Prostate gland (tissue), 2 donors: ENCODE data around the gene FMNL3. TPM values are rescaled to one million over a fixed set of nuclear protein-coding genes. Genes with fewer than 3 reads are reported as not detected.

ENCODE experiments used
- DNase-seq: peaks from one replicate; pipeline ENCODE4 v3.0.0-alpha.2; 2019; ENCODE audit warnings: low spot score
- H3K27ac ChIP-seq, 2 donors: fragments of 200-600 bp; sonication (generic); 2 replicates each; pipeline ENCODE4 v1.5.1; 2017 to 2019
- H3K27me3 ChIP-seq: fragments of 200-600 bp; sonication (generic); replicated peaks from 2 replicates; pipeline ENCODE4 v1.5.1; 2019; ENCODE audit not compliant: insufficient read depth
- H3K36me3 ChIP-seq, 2 donors: fragments of 200-600 bp; sonication (generic); 1 replicate in 1 of 2; 2 replicates in 1 of 2; pipeline versions ENCODE4 v1.5.1 to v1.8.1; 2017 to 2019
- H3K4me1 ChIP-seq: fragments of 200-600 bp; sonication (generic); replicated peaks from 2 replicates; pipeline ENCODE4 v1.5.1; 2019
- H3K4me3 ChIP-seq, 2 donors: fragments of 200-600 bp; sonication (generic); 2 replicates each; pipeline ENCODE4 v1.5.1; 2017 to 2019
- H3K9me3 ChIP-seq: fragments of 200-600 bp; sonication (generic); 2 replicates; pipeline ENCODE4 v1.5.1; 2017
- POLR2A ChIP-seq: fragments of 450-650 bp; IDR thresholded peaks from one replicate; pipeline ENCODE4 v1.6.1; 2016; ENCODE audit warnings: antibody characterized with exemption, mild to moderate bottlenecking
- POLR2AphosphoS5 ChIP-seq: sonication (generic); formaldehyde crosslinking; IDR thresholded peaks from one replicate; pipeline ENCODE4 v1.6.1; 2017; ENCODE audit warnings: antibody characterized with exemption
- WGBS: methylation state at CpG from one replicate; pipeline ENCODE4 v1.1.5; 2018; 5-methylcytosine and 5-hydroxymethylcytosine counted together
- intact Hi-C: fragments of 100-400 bp; cut with DNase I; formaldehyde crosslinking; loops from one replicate; pipeline ENCODE4 v1.14.2; 2022
- total RNA-seq, 2 donors: library from RNA; depleted of rRNA; stranded (reverse); fragments of >200 nt; gene quantifications; one replicate each; pipeline ENCODE4 v1.1.0, GENCODE V29; 2016
- TF ChIP-seq, protein P1 (sequence below), 4 experiments: fragments of 200-600 bp in 2 of 4; fragments of 450-650 bp in 2 of 4; sonication (generic) in 2 of 4; IDR thresholded peaks; 1 replicate in 3 of 4; 2 replicates in 1 of 4; pipeline ENCODE4 v1.5.1; 2016 to 2019; ENCODE audit warnings: antibody characterized with exemption in 4 of 4, mild to moderate bottlenecking in 2 of 4, moderate library complexity in 2 of 4

FMNL3 gene
- total RNA-seq, 2 donors from 2014 or later = 4.5 to 52.9 TPM

DNA sequence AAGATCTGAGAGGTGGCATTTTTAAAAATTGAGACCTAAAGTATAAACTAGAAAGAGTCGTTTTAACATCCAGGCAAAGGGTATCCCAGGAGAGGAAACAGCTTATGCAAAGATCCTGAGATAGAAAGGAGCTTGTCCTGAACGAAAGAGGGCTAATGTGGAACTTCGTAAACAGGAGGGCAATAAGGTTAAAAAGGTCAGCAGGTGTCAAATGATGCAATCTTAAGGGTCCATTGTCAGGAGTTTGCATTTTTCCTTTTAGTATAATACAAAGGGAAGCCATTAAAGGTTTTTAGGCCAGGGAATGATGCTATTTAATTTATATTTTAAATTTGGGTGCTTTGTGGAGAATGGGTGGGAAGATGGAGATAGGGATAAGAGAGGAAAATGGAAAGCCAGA lies 14.4 kb downstream of the FMNL3 start:
- WGBS = 67% methylated on average over 3 of the region's 3 CpGs
- Histone ChIP-seq H3K9me3 (no peaks in the 10 kb centered on the region), H3K27me3 (no peaks in the 10 kb centered on the region), H3K36me3 (no peaks in the 10 kb centered on the region), H3K4me3 (no peak overlapping the region), H3K27ac (no peak overlapping the region), H3K4me1 (no peaks in the 10 kb centered on the region)
- intact Hi-C loops = no loop called here
- DNase-seq = no peak
- no peak for TF ChIP-seq POLR2A
- no peak for TF ChIP-seq POLR2AphosphoS5
- TF ChIP-seq, protein P1, sequence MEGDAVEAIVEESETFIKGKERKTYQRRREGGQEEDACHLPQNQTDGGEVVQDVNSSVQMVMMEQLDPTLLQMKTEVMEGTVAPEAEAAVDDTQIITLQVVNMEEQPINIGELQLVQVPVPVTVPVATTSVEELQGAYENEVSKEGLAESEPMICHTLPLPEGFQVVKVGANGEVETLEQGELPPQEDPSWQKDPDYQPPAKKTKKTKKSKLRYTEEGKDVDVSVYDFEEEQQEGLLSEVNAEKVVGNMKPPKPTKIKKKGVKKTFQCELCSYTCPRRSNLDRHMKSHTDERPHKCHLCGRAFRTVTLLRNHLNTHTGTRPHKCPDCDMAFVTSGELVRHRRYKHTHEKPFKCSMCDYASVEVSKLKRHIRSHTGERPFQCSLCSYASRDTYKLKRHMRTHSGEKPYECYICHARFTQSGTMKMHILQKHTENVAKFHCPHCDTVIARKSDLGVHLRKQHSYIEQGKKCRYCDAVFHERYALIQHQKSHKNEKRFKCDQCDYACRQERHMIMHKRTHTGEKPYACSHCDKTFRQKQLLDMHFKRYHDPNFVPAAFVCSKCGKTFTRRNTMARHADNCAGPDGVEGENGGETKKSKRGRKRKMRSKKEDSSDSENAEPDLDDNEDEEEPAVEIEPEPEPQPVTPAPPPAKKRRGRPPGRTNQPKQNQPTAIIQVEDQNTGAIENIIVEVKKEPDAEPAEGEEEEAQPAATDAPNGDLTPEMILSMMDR (IDR thresholded peaks at IDR 0.05) = no peak

- TF ChIP-seq, protein P1 (IDR thresholded peaks at IDR 0.05) = no peak
- no peak for TF ChIP-seq POLR2AphosphoS5
- no peak for TF ChIP-seq POLR2A
- Histone ChIP-seq H3K27me3 (no peaks in the 10 kb centered on the region), H3K27ac (no peak overlapping the region), H3K9me3 (no peaks in the 10 kb centered on the region), H3K4me3 (no peak overlapping the region), H3K4me1 (no peaks in the 10 kb centered on the region), H3K36me3 (no peaks in the 10 kb centered on the region)
- intact Hi-C loops = no loop called here
- DNase-seq = no peak
Observed at GRCh38 chr12:49689785-49690184, 17.4 kb downstream of the FMNL3 start.

DNA sequence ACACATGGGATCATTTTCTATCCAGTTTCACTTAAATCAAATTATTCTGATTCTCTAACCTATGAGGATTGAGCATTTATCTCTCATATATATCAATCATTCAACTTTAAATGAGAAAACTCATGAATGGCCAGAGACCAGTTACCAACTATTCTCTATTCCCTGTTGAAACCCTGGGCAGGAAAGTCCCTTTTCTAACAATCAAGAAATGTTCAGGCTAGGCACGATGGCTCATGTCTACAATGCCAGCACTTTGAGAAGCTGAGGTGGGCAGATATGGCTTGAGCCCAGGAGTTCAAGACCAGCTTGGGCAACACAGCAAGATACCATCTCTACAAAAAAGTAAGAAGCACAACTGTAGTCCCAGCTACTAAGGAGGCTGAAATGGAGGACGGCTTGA lies 18.0 kb downstream of the FMNL3 start:
- DNase-seq = no peak
- WGBS = 71% methylated on average over 2 of the region's 2 CpGs

DNA sequence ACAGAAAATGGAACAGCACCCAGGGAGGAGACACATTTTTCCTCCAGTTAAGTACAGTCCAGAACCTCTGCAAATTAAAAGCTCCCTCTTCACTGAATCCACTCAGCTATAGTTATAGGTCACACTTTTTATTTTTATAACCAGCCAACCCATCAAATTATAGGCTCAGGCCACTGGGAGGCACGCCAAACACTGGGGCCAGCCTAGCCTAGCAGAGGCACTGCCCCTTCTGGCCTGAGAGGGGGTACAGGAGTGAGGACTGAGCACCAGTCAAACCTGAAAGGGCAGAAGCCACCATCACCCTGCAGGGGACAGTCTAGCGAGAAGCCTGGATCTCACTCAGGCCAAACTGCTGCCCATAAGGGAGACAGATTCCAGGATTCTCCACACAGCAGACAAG lies 19.3 kb downstream of the FMNL3 start:
- Histone ChIP-seq H3K4me1 (no peaks in the 10 kb centered on the region), H3K27me3 (no peaks in the 10 kb centered on the region), H3K36me3 (no peaks in the 10 kb centered on the region), H3K4me3 (no peak overlapping the region), H3K9me3 (no peaks in the 10 kb centered on the region), H3K27ac (no peak overlapping the region)
- no peak for TF ChIP-seq POLR2AphosphoS5
- 85% methylated on average over 2 of the region's 2 CpGs for WGBS
- DNase-seq = no peak
- intact Hi-C loops = no loop called here

More for the DNA sequence above, 18.0 kb downstream of the FMNL3 start:
- TF ChIP-seq POLR2AphosphoS5 = no peak
- TF ChIP-seq POLR2A = no peak
- TF ChIP-seq, protein P1 (IDR thresholded peaks at IDR 0.05) = no peak
- Histone ChIP-seq H3K27me3 (no peaks in the 10 kb centered on the region), H3K4me3 (no peak overlapping the region), H3K4me1 (no peaks in the 10 kb centered on the region), H3K27ac (no peak overlapping the region), H3K9me3 (no peaks in the 10 kb centered on the region), H3K36me3 (no peaks in the 10 kb centered on the region)
- intact Hi-C loops = no loop called here

GRCh38 chr12:49684310-49684854 lies 22.8 kb downstream of the FMNL3 start:
- WGBS = 80% methylated on average over 5 of the region's 5 CpGs
- no peaks in the 10 kb centered on the region for H3K4me1 ChIP-seq
- no peak overlapping the region for H3K4me3 ChIP-seq
- H3K27me3 ChIP-seq = no peaks in the 10 kb centered on the region
- no peaks in the 10 kb centered on the region for H3K36me3 ChIP-seq
- no peaks in the 10 kb centered on the region for H3K9me3 ChIP-seq
- no peak overlapping the region for H3K27ac ChIP-seq
- no peak for DNase-seq
- TF ChIP-seq, protein P1 (IDR thresholded peaks at IDR 0.05) = no peak
- TF ChIP-seq POLR2A = no peak
- intact Hi-C loops = no loop called here
